Naive thymus-derived CD4-positive, alpha-beta T cell (primary cell): Measurements from ENCODE around the gene ALS2. TPM values are rescaled to one million over a fixed set of nuclear protein-coding genes. Genes with fewer than 3 reads are reported as not detected.
"Not testable (repeated sequence)": the region's sequence is repeated elsewhere in the genome, so short reads cannot be mapped to it uniquely, and the experiment has no call there.

ENCODE experiments used
- ATAC-seq: fragments of 150-1000 bp; cut with Tn5 transposase; 2 replicates; pipeline ENCODE4 v1.10.0; 2021; ENCODE audit warnings: mild to moderate bottlenecking, moderate library complexity
- CTCF ChIA-PET: fragments of 350-600 bp; sonication (Branson Sonifier 250); formaldehyde crosslinking; loops from one replicate; lab custom pipeline; 2021; ENCODE audit warnings: antibody characterized with exemption; lab: Charles Lee
- POLR2A ChIA-PET: fragments of 350-600 bp; sonication (Branson Sonifier 250); formaldehyde crosslinking; loops from one replicate; lab custom pipeline; 2021; ENCODE audit warnings: antibody characterized with exemption, inconsistent platforms; lab: Charles Lee
- DNase-seq, 9 donors: peaks; one replicate each; pipeline versions ENCODE4 v3.0.0 to v3.0.0-alpha.2; 2020 to 2022; ENCODE audit warnings: mixed read lengths in 1 of 9
- H3K27ac ChIP-seq: one replicate; pipeline ENCODE4 v1.7.0; 2013; ENCODE audit warnings: mild to moderate bottlenecking, low read depth, low read length, moderate library complexity
- H3K27me3 ChIP-seq, 2 donors: one replicate each; pipeline ENCODE4 v1.7.0; 2013; ENCODE audit warnings: low read length in 2 of 2, mild to moderate bottlenecking in 2 of 2, moderate library complexity in 2 of 2; ENCODE audit not compliant: control insufficient read depth in 2 of 2, insufficient read depth in 2 of 2
- H3K36me3 ChIP-seq, 3 experiments: 1 replicate in 2 of 3; 2 replicates in 1 of 3; pipeline ENCODE4 v1.7.0; 2013; ENCODE audit warnings: low read length in 3 of 3, mild to moderate bottlenecking in 3 of 3, moderate library complexity in 1 of 3; ENCODE audit not compliant: insufficient read depth in 3 of 3, control insufficient read depth in 2 of 3
- H3K4me1 ChIP-seq, 2 donors: one replicate each; pipeline ENCODE4 v1.7.0; 2013; ENCODE audit warnings: low read length in 2 of 2, mild to moderate bottlenecking in 2 of 2, moderate library complexity in 1 of 2; ENCODE audit not compliant: control insufficient read depth in 2 of 2, insufficient read depth in 2 of 2
- H3K4me3 ChIP-seq: 2 replicates; pipeline ENCODE4 v1.7.0; 2013; ENCODE audit warnings: mild to moderate bottlenecking, low read length
- H3K9me3 ChIP-seq, 3 experiments: 1 replicate in 2 of 3; 2 replicates in 1 of 3; pipeline ENCODE4 v1.7.0; 2013; ENCODE audit warnings: low read length in 3 of 3; ENCODE audit not compliant: control insufficient read depth in 2 of 3
- H3K27ac Mint-ChIP-seq, 9 donors: one replicate each; pipeline ENCODE4 v1.8.0; 2020 to 2022; ENCODE audit warnings: mixed read lengths in 9 of 9, mild to moderate bottlenecking in 8 of 9, moderate library complexity in 5 of 9, inconsistent platforms in 2 of 9
- H3K27me3 Mint-ChIP-seq, 5 donors: one replicate each; pipeline ENCODE4 v1.8.0; 2021 to 2022; ENCODE audit warnings: mixed read lengths in 5 of 5, mild to moderate bottlenecking in 1 of 5
- H3K36me3 Mint-ChIP-seq, 5 donors: one replicate each; pipeline ENCODE4 v1.8.0; 2020 to 2022; ENCODE audit warnings: mixed read lengths in 5 of 5, mild to moderate bottlenecking in 3 of 5, inconsistent platforms in 1 of 5
- H3K4me1 Mint-ChIP-seq, 7 donors: one replicate each; pipeline ENCODE4 v1.8.0; 2020 to 2022; ENCODE audit warnings: mixed read lengths in 7 of 7, mild to moderate bottlenecking in 3 of 7, inconsistent platforms in 1 of 7
- H3K4me3 Mint-ChIP-seq, 10 donors: one replicate each; pipeline ENCODE4 v1.8.0; 2020 to 2022; ENCODE audit warnings: mild to moderate bottlenecking in 10 of 10, mixed read lengths in 10 of 10, moderate library complexity in 6 of 10, inconsistent platforms in 2 of 10
- H3K9me3 Mint-ChIP-seq, 11 donors: one replicate each; pipeline ENCODE4 v1.8.0; 2020 to 2022; ENCODE audit warnings: mixed read lengths in 11 of 11, mild to moderate bottlenecking in 4 of 11, inconsistent platforms in 1 of 11, moderate library complexity in 1 of 11
- intact Hi-C, 2 donors: fragments of 100-400 bp; cut with micrococcal nuclease; formaldehyde crosslinking; loops; one replicate each; pipeline ENCODE4 v1.15.1; 2023
- polyA plus RNA-seq, 2 donors: library from polyadenylated mRNA; unstranded; fragments of 300-500 nt; fragmentation: Illumina TruSeq; gene quantifications; one replicate each; pipeline ENCODE4 v1.2.3, GENCODE V29; 2021
- total RNA-seq, 6 experiments: library from RNA in 5 of 6; stranded (reverse) in 5 of 6; gene quantifications; 1 replicate in 5 of 6; 2 replicates in 1 of 6; pipeline ENCODE4 v1.2.3 and lab custom pipeline; 2021 to 2026

Gene ALS2
- total and polyA plus RNA-seq, 7 experiments from 2014 or later = 3.6 to 13.5 (median 10.1) TPM

- no peaks in the 10 kb centered on the region for H3K4me1 Mint-ChIP-seq
- H3K27me3 ChIP-seq = no peaks in the 10 kb centered on the region
- intact Hi-C loops = no loop called here
- no peak overlapping the region for H3K27ac ChIP-seq
- H3K4me3 ChIP-seq = no peak overlapping the region
- H3K9me3 ChIP-seq = no peaks in the 10 kb centered on the region
- ChIA-PET CTCF (interaction anchor here (0.6 kb wide), 1 partner anchor 92 kb away, joined by 3 read pairs; no protein-coding TSS in a partner anchor), POLR2A (no interaction called here)
- H3K36me3 ChIP-seq = no peaks in the 10 kb centered on the region
- H3K4me1 ChIP-seq = no peaks in the 10 kb centered on the region
- peaks cover 7 to 24% (median 9%) of the 10 kb centered on the region in 5 donors for H3K27me3 Mint-ChIP-seq
- no peak for ATAC-seq
- H3K36me3 Mint-ChIP-seq = no peaks in the 10 kb centered on the region
- no peak for DNase-seq
- no peak overlapping the region for H3K4me3 Mint-ChIP-seq
- no peaks in the 10 kb centered on the region for H3K9me3 Mint-ChIP-seq
- H3K27ac Mint-ChIP-seq = no peak overlapping the region
Measured at GRCh38 chr2:201816657-201817575, 36.2 kb upstream of the ALS2 start.

DNA sequence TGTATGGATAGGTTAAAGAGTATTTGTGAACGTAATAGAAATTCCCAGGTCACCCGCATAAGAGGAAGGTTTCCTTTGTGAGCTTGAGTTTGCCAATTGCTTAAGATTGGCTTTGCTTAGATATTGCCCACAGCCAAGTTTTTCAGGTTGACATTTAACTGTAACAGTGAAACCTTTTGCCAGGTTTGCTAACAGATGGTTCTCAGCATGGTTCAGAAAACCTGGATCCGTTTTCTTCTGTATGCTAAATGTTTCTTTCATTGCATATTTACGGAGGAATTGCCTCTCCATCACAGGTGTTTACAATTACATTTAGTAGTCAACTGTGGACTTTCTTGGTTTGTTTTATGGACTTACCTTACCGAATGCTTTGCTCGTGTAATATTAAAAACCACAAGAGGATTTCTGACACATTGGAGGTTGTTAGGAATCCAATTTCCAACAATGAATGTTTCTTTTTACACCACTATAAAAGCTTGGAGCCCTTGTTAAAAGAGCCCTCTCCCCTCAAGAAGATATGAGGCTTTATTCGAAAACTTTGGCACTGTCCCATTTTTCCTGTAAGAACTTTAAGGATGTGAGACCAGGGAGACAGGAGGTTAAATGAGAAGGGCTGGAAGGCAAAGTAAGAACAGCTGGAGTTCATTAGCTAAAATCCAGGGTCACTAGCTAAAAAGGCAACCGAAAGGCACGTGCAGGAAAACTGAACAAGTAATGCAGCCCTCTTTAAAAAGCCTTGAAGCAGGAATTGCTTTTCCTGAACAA is 33.4 kb upstream of the ALS2 start:
- H3K27ac Mint-ChIP-seq = no peak overlapping the region
- no peak for DNase-seq
- peaks cover 7 to 27% (median 15%) of the 10 kb centered on the region in 5 donors for H3K27me3 Mint-ChIP-seq
- no peaks in the 10 kb centered on the region for H3K9me3 Mint-ChIP-seq
- Histone ChIP-seq H3K4me1 (no peaks in the 10 kb centered on the region), H3K4me3 (no peak overlapping the region), H3K9me3 (no peaks in the 10 kb centered on the region), H3K36me3 (no peaks in the 10 kb centered on the region), H3K27me3 (no peaks in the 10 kb centered on the region), H3K27ac (no peak overlapping the region)
- POLR2A ChIA-PET = no interaction called here
- H3K4me1 Mint-ChIP-seq = no peaks in the 10 kb centered on the region
- CTCF ChIA-PET = no interaction called here
- no peak overlapping the region for H3K4me3 Mint-ChIP-seq
- intact Hi-C loops = no loop called here
- no peak for ATAC-seq
- H3K36me3 Mint-ChIP-seq = no peaks in the 10 kb centered on the region

DNA sequence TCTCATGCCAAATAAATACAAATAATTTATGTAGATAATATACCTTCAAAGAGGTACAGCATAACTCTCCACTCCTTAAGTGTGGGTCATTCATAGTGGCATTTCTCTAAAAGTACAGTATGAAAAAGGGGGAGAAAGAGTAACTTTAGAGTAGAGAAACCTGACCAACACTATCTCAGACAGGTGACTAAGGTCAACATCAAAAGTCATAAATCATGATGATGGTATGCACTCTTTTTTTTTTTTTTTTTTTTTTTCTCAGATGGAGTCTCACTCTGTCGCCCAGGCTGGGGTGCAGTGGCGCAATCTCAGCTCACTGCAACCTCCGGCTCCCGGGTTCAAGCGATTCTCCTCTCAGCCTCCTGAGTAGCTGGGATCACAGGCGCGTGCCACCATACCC is 29.9 kb upstream of the ALS2 start:
- ATAC-seq, intact Hi-C loops, H3K27ac Mint-ChIP-seq, H3K36me3 ChIP-seq, H3K4me3 ChIP-seq, DNase-seq, POLR2A ChIA-PET, CTCF ChIA-PET, H3K4me3 Mint-ChIP-seq, H3K36me3 Mint-ChIP-seq, H3K4me1 Mint-ChIP-seq, H3K9me3 ChIP-seq, H3K4me1 ChIP-seq, H3K27me3 ChIP-seq, H3K27ac ChIP-seq, H3K9me3 Mint-ChIP-seq: not testable (repeated sequence)
- H3K27me3 Mint-ChIP-seq = peaks cover 8 to 43% (median 10%) of the 10 kb centered on the region in 5 donors

- ChIA-PET POLR2A (no interaction called here), CTCF (no interaction called here)
- no peaks in the 10 kb centered on the region for H3K9me3 Mint-ChIP-seq
- H3K4me3 ChIP-seq = no peak overlapping the region
- H3K27me3 Mint-ChIP-seq = peaks cover 8 to 46% (median 11%) of the 10 kb centered on the region in 5 donors
- no peak overlapping the region for H3K27ac Mint-ChIP-seq
- ATAC-seq (no peak), DNase-seq (no peak)
- H3K36me3 Mint-ChIP-seq = no peaks in the 10 kb centered on the region
- H3K4me3 Mint-ChIP-seq = no peak overlapping the region
- H3K36me3 ChIP-seq = no peaks in the 10 kb centered on the region
- no peak overlapping the region for H3K27ac ChIP-seq
- H3K4me1 ChIP-seq = no peaks in the 10 kb centered on the region
- intact Hi-C loops = loop anchor here in 1 of 2 donors (5.0 kb wide), 1 partner anchor 42 kb away; no protein-coding TSS in a partner anchor
- H3K9me3 ChIP-seq = no peaks in the 10 kb centered on the region
- no peaks in the 10 kb centered on the region for H3K4me1 Mint-ChIP-seq
- no peaks in the 10 kb centered on the region for H3K27me3 ChIP-seq
Measured at GRCh38 chr2:201809633-201810032, 28.9 kb upstream of the ALS2 start.

DNA sequence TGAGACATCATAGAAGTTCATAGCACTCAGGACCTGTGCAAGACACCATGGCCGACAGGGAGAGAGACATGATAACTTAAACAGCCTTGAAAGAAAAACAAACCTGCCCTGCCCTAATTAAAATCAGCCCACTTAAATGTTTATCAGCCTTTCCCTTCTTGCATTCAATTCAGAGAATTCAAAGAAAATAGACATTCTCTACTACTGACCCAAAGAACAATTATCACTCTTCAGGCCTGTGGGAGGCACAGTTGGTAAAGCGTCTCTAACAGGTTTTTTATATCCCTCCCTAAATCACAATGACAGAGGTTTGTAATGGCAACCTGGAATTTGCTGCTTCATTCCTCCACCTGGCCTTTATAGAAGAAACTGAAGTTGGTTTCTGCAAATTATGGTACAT is 27.3 kb upstream of the ALS2 start:
- ChIA-PET CTCF (no interaction called here), POLR2A (no interaction called here)
- Mint-ChIP-seq H3K27me3 (peaks cover 11 to 43% (median 14%) of the 10 kb centered on the region in 5 donors), H3K36me3 (no peaks in the 10 kb centered on the region), H3K4me3 (no peak overlapping the region), H3K9me3 (no peaks in the 10 kb centered on the region), H3K27ac (no peak overlapping the region), H3K4me1 (no peaks in the 10 kb centered on the region)
- intact Hi-C loops = loop anchor here in 1 of 2 donors (5.0 kb wide), 1 partner anchor 41 kb away; no protein-coding TSS in a partner anchor
- Histone ChIP-seq H3K36me3 (no peaks in the 10 kb centered on the region), H3K4me3 (no peak overlapping the region), H3K27me3 (no peaks in the 10 kb centered on the region), H3K27ac (no peak overlapping the region), H3K4me1 (no peaks in the 10 kb centered on the region), H3K9me3 (no peaks in the 10 kb centered on the region)
- DNase-seq (no peak), ATAC-seq (no peak)

GRCh38 chr2:201807452-201807999 is 26.8 kb upstream of the ALS2 start:
- Mint-ChIP-seq H3K27ac (peak overlapping the region in 1 of 9 donors; percentile 49), H3K4me1 (no peaks in the 10 kb centered on the region), H3K36me3 (no peaks in the 10 kb centered on the region), H3K4me3 (no peak overlapping the region), H3K9me3 (no peaks in the 10 kb centered on the region), H3K27me3 (peaks cover 16 to 44% (median 17%) of the 10 kb centered on the region in 5 donors)
- H3K27me3 ChIP-seq = no peaks in the 10 kb centered on the region
- H3K27ac ChIP-seq = no peak overlapping the region
- intact Hi-C loops = loop anchor here in 1 of 2 donors (5.0 kb wide), 1 partner anchor 40 kb away; no protein-coding TSS in a partner anchor
- no peaks in the 10 kb centered on the region for H3K36me3 ChIP-seq
- no peak for DNase-seq
- no peak overlapping the region for H3K4me3 ChIP-seq
- ChIA-PET CTCF (no interaction called here), POLR2A (no interaction called here)
- no peaks in the 10 kb centered on the region for H3K9me3 ChIP-seq
- no peak for ATAC-seq
- H3K4me1 ChIP-seq = no peaks in the 10 kb centered on the region
